Astrocyte (in vitro differentiated cells and primary cell): Measurements from ENCODE around the gene PCDHGA8. TPM values are rescaled to one million over a fixed set of nuclear protein-coding genes. Genes with fewer than 3 reads are reported as not detected.
"Not testable (repeated sequence)": the region's sequence is repeated elsewhere in the genome, so short reads cannot be mapped to it uniquely, and the experiment has no call there.

ENCODE experiments used
- DNase-seq: peaks from one replicate; pipeline ENCODE4 v3.0.0-alpha.2; 2010; ENCODE audit warnings: low read depth
- FAIRE-seq: peaks from 2 replicates; lab custom pipeline; 2011; peaks lifted over from hg19 to GRCh38; lab: Jason Lieb, UNC
- H2AFZ ChIP-seq: 2 replicates; pipeline ENCODE4 v1.6.0; 2012; ENCODE audit warnings: low read depth, low read length, inconsistent platforms
- H3K27ac ChIP-seq: 2 replicates; pipeline ENCODE4 v1.5.1; 2011; ENCODE audit warnings: low read depth, low read length, inconsistent platforms
- H3K27me3 ChIP-seq: 2 replicates; pipeline ENCODE4 v1.6.0; 2011; ENCODE audit warnings: low read length, inconsistent platforms; ENCODE audit not compliant: insufficient read depth
- H3K36me3 ChIP-seq: 2 replicates; pipeline ENCODE4 v1.5.1; 2011; ENCODE audit warnings: low read length, inconsistent platforms; ENCODE audit not compliant: insufficient read depth
- H3K4me1 ChIP-seq: 2 replicates; pipeline ENCODE4 v1.5.1; 2011; ENCODE audit warnings: low read length, inconsistent platforms; ENCODE audit not compliant: insufficient read depth
- H3K4me2 ChIP-seq: 2 replicates; pipeline ENCODE4 v1.6.0; 2012; ENCODE audit warnings: low read length, inconsistent platforms
- H3K4me3 ChIP-seq: 2 replicates; pipeline ENCODE4 v1.5.1; 2011; ENCODE audit warnings: low read depth, mild to moderate bottlenecking, low read length, inconsistent platforms; ENCODE audit not compliant: insufficient read depth
- H3K79me2 ChIP-seq: 2 replicates; pipeline ENCODE4 v1.6.0; 2012; ENCODE audit warnings: mild to moderate bottlenecking, low read length, inconsistent platforms; ENCODE audit not compliant: insufficient read depth
- H3K9ac ChIP-seq: 2 replicates; pipeline ENCODE4 v1.6.0; 2012; ENCODE audit warnings: mild to moderate bottlenecking, low read length, inconsistent platforms
- H3K9me3 ChIP-seq: 2 replicates; pipeline ENCODE4 v1.5.1; 2012; ENCODE audit warnings: low read depth, mild to moderate bottlenecking, low read length, inconsistent platforms; ENCODE audit not compliant: insufficient read depth
- H4K20me1 ChIP-seq: 2 replicates; pipeline ENCODE4 v1.6.0; 2012; ENCODE audit warnings: low read length, inconsistent platforms; ENCODE audit not compliant: insufficient read depth
- H3K27ac Mint-ChIP-seq: one replicate; pipeline ENCODE4 v1.8.0; 2021; ENCODE audit warnings: mild to moderate bottlenecking, mixed read lengths; ENCODE audit not compliant: unreplicated experiment
- H3K27me3 Mint-ChIP-seq: one replicate; pipeline ENCODE4 v1.8.0; 2021; ENCODE audit warnings: low read depth, mixed read lengths; ENCODE audit not compliant: unreplicated experiment
- H3K36me3 Mint-ChIP-seq: one replicate; pipeline ENCODE4 v1.8.0; 2021; ENCODE audit warnings: low read depth, mixed read lengths; ENCODE audit not compliant: unreplicated experiment
- H3K4me1 Mint-ChIP-seq: one replicate; pipeline ENCODE4 v1.8.0; 2021; ENCODE audit warnings: low read depth, mixed read lengths; ENCODE audit not compliant: unreplicated experiment
- H3K4me3 Mint-ChIP-seq: one replicate; pipeline ENCODE4 v1.8.0; 2021; ENCODE audit warnings: mild to moderate bottlenecking, moderate library complexity, mixed read lengths; ENCODE audit not compliant: unreplicated experiment
- H3K9me3 Mint-ChIP-seq: one replicate; pipeline ENCODE4 v1.8.0; 2021; ENCODE audit warnings: mild to moderate bottlenecking, mixed read lengths; ENCODE audit not compliant: unreplicated experiment
- EZH2 ChIP-seq: IDR thresholded peaks from 2 replicates; pipeline ENCODE4 v1.6.1; 2012; ENCODE audit warnings: mild to moderate bottlenecking, low read length, inconsistent platforms; ENCODE audit not compliant: insufficient read depth
- total RNA-seq: library from RNA; stranded (reverse); gene quantifications from 2 replicates; pipeline ENCODE4 v1.2.1, GENCODE V29; 2021
- TF ChIP-seq, protein P1 (sequence below): IDR thresholded peaks from 2 replicates; pipeline ENCODE4 v1.5.1; 2011; ENCODE audit warnings: low read depth, mild to moderate bottlenecking, inconsistent platforms, low read length, moderate library complexity; ENCODE audit not compliant: insufficient read depth

The PCDHGA8 gene
- total RNA-seq, 1 donor from 2014 or later: 1.0 TPM

GRCh38 chr5:141430332-141431113, 38.1 kb downstream of the PCDHGA8 start, which contains the start of gene PCDHGA12:
TSS of gene PCDHGA12 (plus strand) at chr5:141430507. CDS start at chr5:141430760, 253 bp downstream.
- Histone ChIP-seq H2AFZ (peak within 1 kb of the TSS; percentile 23), H3K79me2 (peaks cover 4% of the 10 kb centered on the region), H3K27ac (peak within 1 kb of the TSS; percentile 28), H3K27me3 (no peaks in the 10 kb centered on the region), H3K36me3 (no peaks in the 10 kb centered on the region), H4K20me1 (no peaks in the 10 kb centered on the region), H3K9me3 (peaks cover 45% of the 10 kb centered on the region), H3K4me3 (peak within 1 kb of the TSS; percentile 49), H3K4me1 (no peaks in the 10 kb centered on the region), H3K9ac (peak within 1 kb of the TSS; percentile 56), H3K4me2 (peak within 1 kb of the TSS; percentile 70)
- Mint-ChIP-seq H3K27me3 (no peaks in the 10 kb centered on the region), H3K4me3 (no peak within 1 kb of the TSS), H3K9me3 (peaks cover 35% of the 10 kb centered on the region), H3K36me3 (peaks cover 60% of the 10 kb centered on the region), H3K4me1 (no peaks in the 10 kb centered on the region), H3K27ac (no peak within 1 kb of the TSS)
- TF ChIP-seq, protein P1, sequence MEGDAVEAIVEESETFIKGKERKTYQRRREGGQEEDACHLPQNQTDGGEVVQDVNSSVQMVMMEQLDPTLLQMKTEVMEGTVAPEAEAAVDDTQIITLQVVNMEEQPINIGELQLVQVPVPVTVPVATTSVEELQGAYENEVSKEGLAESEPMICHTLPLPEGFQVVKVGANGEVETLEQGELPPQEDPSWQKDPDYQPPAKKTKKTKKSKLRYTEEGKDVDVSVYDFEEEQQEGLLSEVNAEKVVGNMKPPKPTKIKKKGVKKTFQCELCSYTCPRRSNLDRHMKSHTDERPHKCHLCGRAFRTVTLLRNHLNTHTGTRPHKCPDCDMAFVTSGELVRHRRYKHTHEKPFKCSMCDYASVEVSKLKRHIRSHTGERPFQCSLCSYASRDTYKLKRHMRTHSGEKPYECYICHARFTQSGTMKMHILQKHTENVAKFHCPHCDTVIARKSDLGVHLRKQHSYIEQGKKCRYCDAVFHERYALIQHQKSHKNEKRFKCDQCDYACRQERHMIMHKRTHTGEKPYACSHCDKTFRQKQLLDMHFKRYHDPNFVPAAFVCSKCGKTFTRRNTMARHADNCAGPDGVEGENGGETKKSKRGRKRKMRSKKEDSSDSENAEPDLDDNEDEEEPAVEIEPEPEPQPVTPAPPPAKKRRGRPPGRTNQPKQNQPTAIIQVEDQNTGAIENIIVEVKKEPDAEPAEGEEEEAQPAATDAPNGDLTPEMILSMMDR: peak; percentile 58
- no peak for TF ChIP-seq EZH2
- no peak for FAIRE-seq
- DNase-seq: peak; percentile 77

DNA sequence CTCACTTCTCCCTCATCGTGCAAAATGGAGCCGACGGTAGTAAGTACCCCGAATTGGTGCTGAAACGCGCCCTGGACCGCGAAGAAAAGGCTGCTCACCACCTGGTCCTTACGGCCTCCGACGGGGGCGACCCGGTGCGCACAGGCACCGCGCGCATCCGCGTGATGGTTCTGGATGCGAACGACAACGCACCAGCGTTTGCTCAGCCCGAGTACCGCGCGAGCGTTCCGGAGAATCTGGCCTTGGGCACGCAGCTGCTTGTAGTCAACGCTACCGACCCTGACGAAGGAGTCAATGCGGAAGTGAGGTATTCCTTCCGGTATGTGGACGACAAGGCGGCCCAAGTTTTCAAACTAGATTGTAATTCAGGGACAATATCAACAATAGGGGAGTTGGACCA, 38.9 kb downstream of the PCDHGA8 start:
- Histone ChIP-seq H3K27ac (no peak overlapping the region), H2AFZ (no peak overlapping the region), H3K9me3 (peaks cover 38% of the 10 kb centered on the region), H3K36me3 (no peaks in the 10 kb centered on the region), H3K79me2 (peaks cover 8% of the 10 kb centered on the region), H3K4me1 (no peaks in the 10 kb centered on the region), H3K4me2 (peak overlapping the region; percentile 70), H3K4me3 (peak overlapping the region; percentile 49), H4K20me1 (no peaks in the 10 kb centered on the region), H3K27me3 (no peaks in the 10 kb centered on the region), H3K9ac (peak overlapping the region; percentile 56)
- DNase-seq (peak; percentile 34), FAIRE-seq (no peak)
- H3K27ac Mint-ChIP-seq: no peak overlapping the region
- TF ChIP-seq, protein P1: no peak
- TF ChIP-seq EZH2: no peak
- H3K27me3 Mint-ChIP-seq: no peaks in the 10 kb centered on the region
- H3K4me1 Mint-ChIP-seq: no peaks in the 10 kb centered on the region
- H3K4me3 Mint-ChIP-seq: no peak overlapping the region
- peaks cover 35% of the 10 kb centered on the region for H3K9me3 Mint-ChIP-seq
- H3K36me3 Mint-ChIP-seq: peaks cover 54% of the 10 kb centered on the region

GRCh38 chr5:141432308-141432707, 39.9 kb downstream of the PCDHGA8 start:
- not testable (repeated sequence) for H3K27me3 ChIP-seq, H3K9ac ChIP-seq, DNase-seq, FAIRE-seq, H3K79me2 ChIP-seq, H4K20me1 ChIP-seq, H3K27ac ChIP-seq, H3K4me3 Mint-ChIP-seq, H3K4me3 ChIP-seq, H2AFZ ChIP-seq, H3K4me1 Mint-ChIP-seq, H3K27me3 Mint-ChIP-seq, H3K36me3 ChIP-seq, H3K4me1 ChIP-seq, H3K27ac Mint-ChIP-seq
- H3K4me2 ChIP-seq: peak overlapping the region; percentile 6
- peaks cover 44% of the 10 kb centered on the region for H3K36me3 Mint-ChIP-seq
- H3K9me3 Mint-ChIP-seq: peaks cover 27% of the 10 kb centered on the region
- H3K9me3 ChIP-seq: peaks cover 30% of the 10 kb centered on the region

DNA sequence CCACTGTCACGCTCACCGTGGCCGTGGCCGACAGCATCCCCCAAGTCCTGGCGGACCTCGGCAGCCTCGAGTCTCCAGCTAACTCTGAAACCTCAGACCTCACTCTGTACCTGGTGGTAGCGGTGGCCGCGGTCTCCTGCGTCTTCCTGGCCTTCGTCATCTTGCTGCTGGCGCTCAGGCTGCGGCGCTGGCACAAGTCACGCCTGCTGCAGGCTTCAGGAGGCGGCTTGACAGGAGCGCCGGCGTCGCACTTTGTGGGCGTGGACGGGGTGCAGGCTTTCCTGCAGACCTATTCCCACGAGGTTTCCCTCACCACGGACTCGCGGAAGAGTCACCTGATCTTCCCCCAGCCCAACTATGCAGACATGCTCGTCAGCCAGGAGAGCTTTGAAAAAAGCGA, 40.3 kb downstream of the PCDHGA8 start:
- not testable (repeated sequence) for H3K27me3 ChIP-seq, H3K4me3 ChIP-seq, FAIRE-seq, H3K27ac ChIP-seq, H3K27me3 Mint-ChIP-seq, H4K20me1 ChIP-seq, H2AFZ ChIP-seq, H3K9ac ChIP-seq, H3K36me3 ChIP-seq, H3K4me1 Mint-ChIP-seq, H3K79me2 ChIP-seq, H3K27ac Mint-ChIP-seq, H3K4me2 ChIP-seq, H3K4me3 Mint-ChIP-seq, DNase-seq, H3K4me1 ChIP-seq
- Mint-ChIP-seq H3K9me3 (peaks cover 27% of the 10 kb centered on the region), H3K36me3 (peaks cover 41% of the 10 kb centered on the region)
- H3K9me3 ChIP-seq: peaks cover 25% of the 10 kb centered on the region
